CD4-positive, alpha-beta T cell treated with Interleukin-15 for 4 hours (primary cell): ENCODE measurements around the gene TAF1L.

Experiments
- DNase-seq: peaks from one replicate; pipeline ENCODE4 v3.0.0-alpha.2; 2020; ENCODE audit warnings: low spot score

TAF1L gene

GRCh38 chr9:32590898-32591297 is 44.6 kb downstream of the TAF1L start:
- no peak for DNase-seq

DNA sequence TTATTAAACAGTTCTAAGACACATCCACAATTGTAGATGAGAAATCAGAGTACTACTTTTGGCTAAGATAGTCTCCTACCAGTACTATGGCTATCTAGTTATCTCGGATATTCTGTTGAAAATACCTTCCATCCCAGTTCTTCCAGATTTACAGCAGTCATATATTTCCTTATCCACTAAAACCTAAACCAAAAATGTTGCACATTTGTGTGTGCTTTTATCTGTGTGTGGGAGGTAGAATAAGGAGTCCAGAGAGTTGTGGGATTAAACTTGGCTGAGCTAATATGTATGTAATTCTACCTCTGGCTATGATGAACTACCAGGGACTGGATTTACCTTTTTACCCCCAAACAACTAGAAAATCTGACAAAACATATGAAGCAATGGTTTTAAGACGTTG is 45.0 kb downstream of the TAF1L start:
- DNase-seq, result no peak

DNA sequence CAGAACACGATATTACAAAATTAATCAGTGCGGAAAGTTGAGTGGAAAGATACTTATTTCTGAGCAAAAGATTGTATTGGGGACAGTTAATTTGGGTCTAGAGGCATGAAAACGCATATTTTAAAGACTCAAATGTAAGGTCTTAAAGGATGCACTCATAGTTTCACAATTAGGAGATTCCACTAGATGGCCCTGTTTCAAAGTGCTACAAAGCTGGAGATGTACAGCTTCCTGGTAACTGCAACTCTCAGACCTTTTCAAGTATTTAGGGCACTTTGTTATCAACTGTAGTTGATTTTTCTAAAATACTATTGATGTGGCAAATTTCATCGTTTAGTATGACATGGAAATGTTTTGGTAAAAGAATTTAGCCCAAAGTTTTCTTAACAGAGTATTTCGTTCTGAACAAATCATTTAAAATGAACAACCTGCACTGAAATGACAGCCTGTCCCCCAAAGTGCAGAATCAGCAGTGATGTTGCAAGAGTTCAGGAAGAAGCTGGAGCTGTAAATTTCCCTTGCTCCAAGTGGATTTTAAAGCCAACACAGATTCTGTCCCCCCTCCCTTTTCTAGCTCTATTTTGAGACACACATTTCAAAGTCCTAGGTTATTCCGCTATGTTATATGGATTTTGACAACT is 46.3 kb downstream of the TAF1L start:
- DNase-seq, result no peak

DNA sequence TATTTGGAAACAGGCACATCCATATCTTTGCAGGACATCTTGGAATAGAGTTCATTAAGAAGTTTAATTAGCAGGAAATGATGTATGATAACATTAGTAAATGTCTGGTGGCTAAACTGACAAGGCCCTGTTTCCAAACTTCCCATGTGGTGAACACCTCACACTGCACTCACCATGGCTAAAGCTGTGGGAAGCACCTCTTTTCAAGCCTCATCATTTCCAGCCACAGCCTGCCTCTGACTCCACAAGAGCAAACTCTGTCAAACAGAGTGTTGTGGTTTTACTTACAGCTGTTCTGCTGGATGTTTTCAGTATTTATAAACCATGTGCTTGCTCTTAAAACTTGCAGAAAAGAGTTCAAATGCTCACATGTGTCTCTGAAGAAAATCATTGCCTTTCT is 47.6 kb downstream of the TAF1L start:
- no peak for DNase-seq

DNA sequence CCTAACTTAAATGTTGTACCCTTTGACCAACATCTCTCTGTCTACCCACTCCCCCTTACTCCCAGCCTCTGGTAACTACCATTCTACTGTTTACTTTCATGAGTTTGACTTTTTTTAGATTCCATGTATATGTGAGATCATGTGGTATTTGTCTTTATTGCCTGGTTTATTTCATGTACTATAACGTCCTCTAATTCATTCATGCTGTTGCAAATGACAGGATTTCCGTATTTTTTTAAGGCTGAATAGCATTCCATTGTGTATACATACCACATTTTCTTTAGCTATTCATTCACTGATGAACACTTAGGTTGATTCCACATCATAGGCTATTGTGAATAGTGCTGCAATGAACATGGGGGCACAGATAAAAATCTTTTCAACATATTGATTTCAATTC is 50.7 kb downstream of the TAF1L start:
- DNase-seq, result no peak

DNA sequence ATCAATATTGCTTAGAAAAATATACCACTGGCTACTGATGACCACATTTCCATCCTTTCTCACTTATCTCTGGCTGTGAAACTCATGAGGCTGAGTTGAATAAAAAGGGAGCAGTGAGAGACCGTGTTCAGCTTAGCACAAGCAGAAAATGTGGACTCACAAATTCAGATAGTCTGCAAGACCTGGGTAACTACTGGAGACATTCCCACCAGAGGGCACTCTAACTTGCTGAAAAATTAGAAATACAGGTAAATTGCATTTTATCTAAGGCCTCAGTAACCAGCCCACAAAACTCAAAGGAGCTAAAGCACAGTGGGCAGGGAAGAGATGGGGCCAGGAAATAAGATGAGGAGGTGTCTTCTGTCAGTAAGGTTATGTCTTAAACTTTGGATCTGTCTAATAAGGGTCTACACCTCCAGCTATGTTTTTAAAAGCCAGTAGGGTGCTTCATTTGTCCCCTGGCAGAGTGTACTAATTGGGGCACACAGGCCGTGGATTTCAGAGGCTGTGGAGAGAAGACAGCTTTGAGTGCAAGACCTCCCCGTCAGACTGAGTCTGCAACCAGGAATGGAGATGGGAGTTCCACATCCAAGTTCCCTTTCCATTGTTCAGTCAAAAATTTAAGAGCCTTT is 53.8 kb downstream of the TAF1L start:
- peak; percentile 44 for DNase-seq

- no peak for DNase-seq
These were observed 54.7 kb downstream of the TAF1L start for GRCh38 chr9:32580631-32581300.

DNA sequence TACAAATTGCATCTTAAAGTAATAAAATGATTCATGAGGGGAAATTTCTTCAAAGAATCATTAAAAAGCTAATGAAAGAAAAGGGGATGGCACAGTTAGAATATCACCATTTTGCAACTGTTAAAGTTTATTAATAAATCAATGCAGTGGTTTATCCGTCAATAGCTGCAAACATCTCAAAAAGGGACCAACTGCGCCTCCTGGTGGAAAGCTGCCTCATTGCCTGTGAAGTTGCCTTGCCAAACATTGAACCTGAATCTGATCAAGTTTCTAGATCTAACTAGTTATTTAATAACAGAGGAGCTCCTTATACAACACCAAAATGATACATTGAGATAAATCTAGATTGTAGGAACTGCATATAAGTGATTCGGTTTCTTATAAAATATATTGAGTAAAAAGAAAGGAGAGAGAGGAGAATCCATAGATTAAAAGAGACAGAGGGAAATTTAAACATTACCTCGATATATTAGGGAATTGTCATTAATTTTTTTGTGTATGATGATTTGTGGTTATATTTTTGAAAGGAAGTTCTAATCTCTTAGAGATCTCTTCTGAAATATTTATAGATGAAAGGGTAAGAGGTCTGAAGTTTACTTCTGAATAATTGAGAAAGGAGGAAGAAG is 55.6 kb downstream of the TAF1L start:
- DNase-seq, result peak; percentile 83
